Astrocyte (in vitro differentiated cells and primary cell): ENCODE results near the gene DPPA2. TPM values are rescaled to one million over a fixed set of nuclear protein-coding genes. Genes with fewer than 3 reads are reported as not detected.
A peak's percentile ranks its signal among the peaks of the same experiment; 100 is the strongest.

Experiments used
- DNase-seq: peaks from one replicate; pipeline ENCODE4 v3.0.0-alpha.2; 2010; ENCODE audit warnings: low read depth
- FAIRE-seq: peaks from 2 replicates; lab custom pipeline; 2011; peaks lifted over from hg19 to GRCh38; lab: Jason Lieb, UNC
- H2AFZ ChIP-seq: 2 replicates; pipeline ENCODE4 v1.6.0; 2012; ENCODE audit warnings: low read depth, low read length, inconsistent platforms
- H3K27ac ChIP-seq: 2 replicates; pipeline ENCODE4 v1.5.1; 2011; ENCODE audit warnings: low read depth, low read length, inconsistent platforms
- H3K27me3 ChIP-seq: 2 replicates; pipeline ENCODE4 v1.6.0; 2011; ENCODE audit warnings: low read length, inconsistent platforms; ENCODE audit not compliant: insufficient read depth
- H3K36me3 ChIP-seq: 2 replicates; pipeline ENCODE4 v1.5.1; 2011; ENCODE audit warnings: low read length, inconsistent platforms; ENCODE audit not compliant: insufficient read depth
- H3K4me1 ChIP-seq: 2 replicates; pipeline ENCODE4 v1.5.1; 2011; ENCODE audit warnings: low read length, inconsistent platforms; ENCODE audit not compliant: insufficient read depth
- H3K4me2 ChIP-seq: 2 replicates; pipeline ENCODE4 v1.6.0; 2012; ENCODE audit warnings: low read length, inconsistent platforms
- H3K4me3 ChIP-seq: 2 replicates; pipeline ENCODE4 v1.5.1; 2011; ENCODE audit warnings: low read depth, mild to moderate bottlenecking, low read length, inconsistent platforms; ENCODE audit not compliant: insufficient read depth
- H3K79me2 ChIP-seq: 2 replicates; pipeline ENCODE4 v1.6.0; 2012; ENCODE audit warnings: mild to moderate bottlenecking, low read length, inconsistent platforms; ENCODE audit not compliant: insufficient read depth
- H3K9ac ChIP-seq: 2 replicates; pipeline ENCODE4 v1.6.0; 2012; ENCODE audit warnings: mild to moderate bottlenecking, low read length, inconsistent platforms
- H3K9me3 ChIP-seq: 2 replicates; pipeline ENCODE4 v1.5.1; 2012; ENCODE audit warnings: low read depth, mild to moderate bottlenecking, low read length, inconsistent platforms; ENCODE audit not compliant: insufficient read depth
- H4K20me1 ChIP-seq: 2 replicates; pipeline ENCODE4 v1.6.0; 2012; ENCODE audit warnings: low read length, inconsistent platforms; ENCODE audit not compliant: insufficient read depth
- H3K27ac Mint-ChIP-seq: one replicate; pipeline ENCODE4 v1.8.0; 2021; ENCODE audit warnings: mild to moderate bottlenecking, mixed read lengths; ENCODE audit not compliant: unreplicated experiment
- H3K27me3 Mint-ChIP-seq: one replicate; pipeline ENCODE4 v1.8.0; 2021; ENCODE audit warnings: low read depth, mixed read lengths; ENCODE audit not compliant: unreplicated experiment
- H3K36me3 Mint-ChIP-seq: one replicate; pipeline ENCODE4 v1.8.0; 2021; ENCODE audit warnings: low read depth, mixed read lengths; ENCODE audit not compliant: unreplicated experiment
- H3K4me1 Mint-ChIP-seq: one replicate; pipeline ENCODE4 v1.8.0; 2021; ENCODE audit warnings: low read depth, mixed read lengths; ENCODE audit not compliant: unreplicated experiment
- H3K4me3 Mint-ChIP-seq: one replicate; pipeline ENCODE4 v1.8.0; 2021; ENCODE audit warnings: mild to moderate bottlenecking, moderate library complexity, mixed read lengths; ENCODE audit not compliant: unreplicated experiment
- H3K9me3 Mint-ChIP-seq: one replicate; pipeline ENCODE4 v1.8.0; 2021; ENCODE audit warnings: mild to moderate bottlenecking, mixed read lengths; ENCODE audit not compliant: unreplicated experiment
- EZH2 ChIP-seq: IDR thresholded peaks from 2 replicates; pipeline ENCODE4 v1.6.1; 2012; ENCODE audit warnings: mild to moderate bottlenecking, low read length, inconsistent platforms; ENCODE audit not compliant: insufficient read depth
- total RNA-seq: library from RNA; stranded (reverse); gene quantifications from 2 replicates; pipeline ENCODE4 v1.2.1, GENCODE V29; 2021
- TF ChIP-seq, protein P1 (sequence below): IDR thresholded peaks from 2 replicates; pipeline ENCODE4 v1.5.1; 2011; ENCODE audit warnings: low read depth, mild to moderate bottlenecking, inconsistent platforms, low read length, moderate library complexity; ENCODE audit not compliant: insufficient read depth

The DPPA2 gene
- total RNA-seq, 1 donor from 2014 or later = 0.89 TPM

DNA sequence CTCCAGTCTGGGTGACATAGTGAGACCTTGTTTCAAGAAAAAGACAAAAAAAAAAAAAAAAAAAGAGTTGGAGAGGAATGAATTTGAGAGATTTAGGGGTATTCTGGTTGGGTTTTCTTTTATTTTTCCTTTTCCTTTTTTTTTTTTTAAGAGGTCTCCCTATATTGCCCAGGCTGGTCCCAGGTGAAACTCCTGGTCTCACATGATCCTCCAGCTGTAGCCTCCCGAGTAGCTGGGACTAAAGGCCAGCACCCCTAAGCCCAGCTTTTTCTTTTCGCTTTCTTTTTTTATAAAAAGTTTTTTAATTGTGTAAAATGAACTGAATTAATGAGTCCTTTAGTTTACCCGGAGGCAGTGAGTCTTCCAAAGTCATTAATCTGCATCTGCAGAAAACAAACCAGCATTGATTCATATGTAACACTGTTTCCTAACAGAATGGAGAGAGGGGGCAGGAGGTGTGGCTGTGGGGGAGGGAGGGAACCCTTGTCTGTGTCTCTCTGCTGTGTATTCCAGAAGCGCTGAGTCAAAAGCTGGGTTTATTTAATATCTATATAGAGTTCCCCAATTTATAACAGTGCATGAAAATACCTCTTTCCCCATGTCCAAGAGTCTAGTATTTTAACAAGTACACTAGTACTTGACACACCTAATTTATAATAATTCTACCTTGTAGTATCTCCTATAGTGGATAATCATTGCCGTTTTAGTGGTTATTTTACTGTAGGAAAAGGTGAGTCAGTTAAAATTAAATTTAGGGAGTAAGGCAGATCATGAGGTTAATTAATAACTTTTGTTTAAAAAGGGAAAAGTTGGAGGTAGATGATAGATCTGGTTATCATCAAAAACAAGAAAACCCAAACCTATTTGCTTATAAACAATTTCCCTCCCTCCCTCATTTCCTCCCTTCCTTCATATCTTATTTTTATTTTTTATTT lies 23.7 kb upstream of the DPPA2 start:
- Histone ChIP-seq H2AFZ (no peak overlapping the region), H3K4me1 (no peaks in the 10 kb centered on the region), H3K9me3 (no peaks in the 10 kb centered on the region), H3K79me2 (no peaks in the 10 kb centered on the region), H3K27ac (no peak overlapping the region), H3K36me3 (no peaks in the 10 kb centered on the region), H4K20me1 (no peaks in the 10 kb centered on the region), H3K9ac (no peak overlapping the region), H3K4me2 (no peak overlapping the region), H3K27me3 (no peaks in the 10 kb centered on the region), H3K4me3 (no peak overlapping the region)
- Mint-ChIP-seq H3K4me3 (no peak overlapping the region), H3K4me1 (peaks cover 3% of the 10 kb centered on the region), H3K36me3 (no peaks in the 10 kb centered on the region), H3K27ac (no peak overlapping the region), H3K9me3 (peaks cover 3% of the 10 kb centered on the region), H3K27me3 (no peaks in the 10 kb centered on the region)
- DNase-seq (no peak), FAIRE-seq (no peak)
- TF ChIP-seq EZH2 = no peak
- TF ChIP-seq, protein P1, sequence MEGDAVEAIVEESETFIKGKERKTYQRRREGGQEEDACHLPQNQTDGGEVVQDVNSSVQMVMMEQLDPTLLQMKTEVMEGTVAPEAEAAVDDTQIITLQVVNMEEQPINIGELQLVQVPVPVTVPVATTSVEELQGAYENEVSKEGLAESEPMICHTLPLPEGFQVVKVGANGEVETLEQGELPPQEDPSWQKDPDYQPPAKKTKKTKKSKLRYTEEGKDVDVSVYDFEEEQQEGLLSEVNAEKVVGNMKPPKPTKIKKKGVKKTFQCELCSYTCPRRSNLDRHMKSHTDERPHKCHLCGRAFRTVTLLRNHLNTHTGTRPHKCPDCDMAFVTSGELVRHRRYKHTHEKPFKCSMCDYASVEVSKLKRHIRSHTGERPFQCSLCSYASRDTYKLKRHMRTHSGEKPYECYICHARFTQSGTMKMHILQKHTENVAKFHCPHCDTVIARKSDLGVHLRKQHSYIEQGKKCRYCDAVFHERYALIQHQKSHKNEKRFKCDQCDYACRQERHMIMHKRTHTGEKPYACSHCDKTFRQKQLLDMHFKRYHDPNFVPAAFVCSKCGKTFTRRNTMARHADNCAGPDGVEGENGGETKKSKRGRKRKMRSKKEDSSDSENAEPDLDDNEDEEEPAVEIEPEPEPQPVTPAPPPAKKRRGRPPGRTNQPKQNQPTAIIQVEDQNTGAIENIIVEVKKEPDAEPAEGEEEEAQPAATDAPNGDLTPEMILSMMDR = no peak

DNA sequence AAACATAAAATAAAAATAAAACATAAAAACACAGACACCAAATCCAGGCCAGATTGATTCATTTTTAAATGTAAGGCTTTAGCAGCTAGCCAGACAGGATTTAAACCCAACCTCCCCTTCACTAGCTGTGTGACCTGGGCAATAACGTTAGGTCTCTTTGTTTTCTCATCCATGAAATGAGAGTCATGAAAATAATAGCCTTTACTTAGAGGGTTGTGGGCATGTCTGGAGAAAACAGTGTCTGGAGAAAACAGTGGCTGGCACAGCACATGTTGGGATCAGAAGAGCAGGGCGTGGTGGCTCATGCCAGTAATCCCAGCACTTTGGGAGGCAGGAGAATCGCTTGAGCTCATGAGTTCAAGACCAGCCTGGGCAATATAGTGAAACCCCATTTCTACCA lies 22.9 kb upstream of the DPPA2 start:
- FAIRE-seq = no peak
- no peak overlapping the region for H3K4me3 ChIP-seq
- H3K4me2 ChIP-seq = no peak overlapping the region
- no peaks in the 10 kb centered on the region for H3K27me3 Mint-ChIP-seq
- H3K27ac Mint-ChIP-seq = no peak overlapping the region
- no peak for DNase-seq
- H3K4me1 Mint-ChIP-seq = peaks cover 10% of the 10 kb centered on the region
- H3K9me3 Mint-ChIP-seq = peaks cover 3% of the 10 kb centered on the region
- TF ChIP-seq EZH2 = no peak
- TF ChIP-seq, protein P1 = no peak
- no peaks in the 10 kb centered on the region for H3K9me3 ChIP-seq
- no peaks in the 10 kb centered on the region for H3K4me1 ChIP-seq
- no peak overlapping the region for H2AFZ ChIP-seq
- no peak overlapping the region for H3K4me3 Mint-ChIP-seq
- no peaks in the 10 kb centered on the region for H3K27me3 ChIP-seq
- no peaks in the 10 kb centered on the region for H4K20me1 ChIP-seq
- H3K27ac ChIP-seq = no peak overlapping the region
- H3K79me2 ChIP-seq = no peaks in the 10 kb centered on the region
- H3K9ac ChIP-seq = no peak overlapping the region
- no peaks in the 10 kb centered on the region for H3K36me3 Mint-ChIP-seq
- no peaks in the 10 kb centered on the region for H3K36me3 ChIP-seq

DNA sequence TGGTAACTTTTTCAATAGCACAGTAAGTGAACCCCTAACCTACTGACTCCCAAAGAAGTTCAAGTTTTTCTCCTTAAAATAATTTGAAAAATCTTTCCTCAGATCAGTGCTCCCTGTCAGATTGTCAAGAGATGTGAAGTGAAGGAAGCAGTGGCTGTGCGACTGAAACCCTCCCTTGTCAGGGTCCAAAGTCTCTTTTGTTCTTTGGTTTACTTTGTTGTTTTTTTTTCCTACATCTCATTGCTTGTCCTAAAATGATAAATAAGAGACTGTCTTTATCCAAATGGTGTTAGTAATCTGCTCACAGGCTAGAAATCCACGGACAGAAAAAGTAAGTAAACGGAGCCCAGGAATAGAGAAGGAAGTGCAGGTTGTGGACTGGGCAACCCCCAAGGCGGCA lies 22.0 kb upstream of the DPPA2 start:
- Mint-ChIP-seq H3K4me3 (peak overlapping the region; percentile 92), H3K4me1 (peaks cover 15% of the 10 kb centered on the region)
- H3K4me2 ChIP-seq = no peak overlapping the region

More for the DNA sequence above, 22.0 kb upstream of the DPPA2 start:
- FAIRE-seq (no peak), DNase-seq (no peak)
- no peak for TF ChIP-seq EZH2
- TF ChIP-seq, protein P1 = no peak
- Histone ChIP-seq H2AFZ (peak overlapping the region; percentile 26), H3K36me3 (no peaks in the 10 kb centered on the region), H3K27me3 (no peaks in the 10 kb centered on the region), H3K9me3 (no peaks in the 10 kb centered on the region), H3K4me1 (no peaks in the 10 kb centered on the region), H3K79me2 (no peaks in the 10 kb centered on the region), H3K4me3 (no peak overlapping the region), H3K27ac (no peak overlapping the region), H3K9ac (no peak overlapping the region), H4K20me1 (no peaks in the 10 kb centered on the region)
- no peaks in the 10 kb centered on the region for H3K27me3 Mint-ChIP-seq
- peaks cover 5% of the 10 kb centered on the region for H3K36me3 Mint-ChIP-seq
- peaks cover 3% of the 10 kb centered on the region for H3K9me3 Mint-ChIP-seq
- peak overlapping the region; percentile 8 for H3K27ac Mint-ChIP-seq
